Mesendoderm (in vitro differentiated cells): ENCODE measurements around the gene PYDC1.
"Not testable (repeated sequence)": the region's sequence is repeated elsewhere in the genome, so short reads cannot be mapped to it uniquely, and the experiment has no call there.

Source experiments
- DNase-seq: peaks from one replicate; pipeline ENCODE4 v3.0.0; 2013
- H2AK5ac ChIP-seq: 2 replicates; pipeline ENCODE4 v1.6.1; 2013; ENCODE audit warnings: low read length, inconsistent platforms
- H2BK120ac ChIP-seq: 2 replicates; pipeline ENCODE4 v1.6.1; 2013; ENCODE audit warnings: low read depth, mild to moderate bottlenecking, low read length, moderate library complexity, mixed read lengths
- H2BK15ac ChIP-seq: replicated peaks from 2 replicates; pipeline ENCODE4 v1.6.1; 2013; ENCODE audit warnings: low read depth, mild to moderate bottlenecking, moderate library complexity
- H2BK5ac ChIP-seq: 2 replicates; pipeline ENCODE4 v1.6.1; 2013; ENCODE audit warnings: low read length, inconsistent platforms
- H3K18ac ChIP-seq: 2 replicates; pipeline ENCODE4 v1.6.1; 2013; ENCODE audit warnings: mild to moderate bottlenecking, low read length, mixed read lengths
- H3K23ac ChIP-seq: one replicate; pipeline ENCODE4 v1.6.1; 2013; ENCODE audit warnings: low read length
- H3K27ac ChIP-seq: 2 replicates; pipeline ENCODE4 v1.5.1; 2013; ENCODE audit warnings: low read depth, mild to moderate bottlenecking, inconsistent platforms, low read length, moderate library complexity
- H3K27me3 ChIP-seq: 2 replicates; pipeline ENCODE4 v1.6.1; 2013; ENCODE audit warnings: low read length, control low read depth, mild to moderate bottlenecking, inconsistent platforms; ENCODE audit not compliant: insufficient read depth, poor library complexity
- H3K36me3 ChIP-seq: 2 replicates; pipeline ENCODE4 v1.6.1; 2013; ENCODE audit warnings: low read length, inconsistent platforms; ENCODE audit not compliant: control insufficient read depth, insufficient read depth
- H3K4ac ChIP-seq: one replicate; pipeline ENCODE4 v1.6.1; 2013; ENCODE audit warnings: low read depth, mild to moderate bottlenecking, low read length, moderate library complexity
- H3K4me1 ChIP-seq: 2 replicates; pipeline ENCODE4 v1.6.1; 2013; ENCODE audit warnings: low read depth, low read length, inconsistent platforms; ENCODE audit not compliant: control insufficient read depth
- H3K4me2 ChIP-seq: 2 replicates; pipeline ENCODE4 v1.6.1; 2013; ENCODE audit warnings: low read length
- H3K4me3 ChIP-seq: 2 replicates; pipeline ENCODE4 v1.5.1; 2013; ENCODE audit warnings: mild to moderate bottlenecking, low read length
- H3K56ac ChIP-seq: one replicate; pipeline ENCODE4 v1.6.1; 2013; ENCODE audit warnings: low read length
- H3K79me1 ChIP-seq: 2 replicates; pipeline ENCODE4 v1.6.1; 2013; ENCODE audit warnings: low read length, inconsistent platforms
- H3K79me2 ChIP-seq: 2 replicates; pipeline ENCODE4 v1.6.1; 2013; ENCODE audit warnings: mild to moderate bottlenecking, low read length; ENCODE audit not compliant: control insufficient read depth, insufficient read depth
- H3K9ac ChIP-seq: 2 replicates; pipeline ENCODE4 v1.6.1; 2013; ENCODE audit warnings: low read length, inconsistent platforms
- H4K5ac ChIP-seq: one replicate; pipeline ENCODE4 v1.6.1; 2013; ENCODE audit warnings: low read length
- H4K8ac ChIP-seq: one replicate; pipeline ENCODE4 v1.6.1; 2013; ENCODE audit warnings: low read depth, mild to moderate bottlenecking, control low read depth, low read length, moderate library complexity
- WGBS: extraction: QIAGEN DNeasy Blood & Tissue Kit; methylation state at CpG from one replicate; pipeline ENCODE4 v1.1.7; 2013; ENCODE audit warnings: low lambda C conversion rate, missing lambda C conversion rate; ENCODE audit not compliant: insufficient coverage; ENCODE audit errors: extremely low coverage; 5-methylcytosine and 5-hydroxymethylcytosine counted together

PYDC1 gene

GRCh38 chr16:31181102-31181830 is 35.7 kb downstream of the PYDC1 start:
- Histone ChIP-seq H2BK15ac (no peak overlapping the region), H2BK120ac (no peak overlapping the region), H3K9ac (peak overlapping the region; percentile 99), H3K18ac (peak overlapping the region; percentile 45), H3K79me1 (peaks cover 13% of the 10 kb centered on the region), H2BK5ac (no peak overlapping the region), H2AK5ac (peak overlapping the region; percentile 44), H3K23ac (peak overlapping the region; percentile 50), H3K36me3 (peaks cover 21% of the 10 kb centered on the region), H4K8ac (no peak overlapping the region), H3K79me2 (peaks cover 61% of the 10 kb centered on the region), H3K4me3 (peak overlapping the region; percentile 99), H3K56ac (peak overlapping the region; percentile 97), H3K27ac (no peak overlapping the region), H3K4ac (peak overlapping the region; percentile 56), H3K27me3 (no peaks in the 10 kb centered on the region), H4K5ac (no peak overlapping the region), H3K4me1 (peaks cover 4% of the 10 kb centered on the region), H3K4me2 (peak overlapping the region; percentile 35)
- WGBS, result no CpG with 5 or more reads among the region's 31 CpGs
- DNase-seq, result peak; percentile 41

DNA sequence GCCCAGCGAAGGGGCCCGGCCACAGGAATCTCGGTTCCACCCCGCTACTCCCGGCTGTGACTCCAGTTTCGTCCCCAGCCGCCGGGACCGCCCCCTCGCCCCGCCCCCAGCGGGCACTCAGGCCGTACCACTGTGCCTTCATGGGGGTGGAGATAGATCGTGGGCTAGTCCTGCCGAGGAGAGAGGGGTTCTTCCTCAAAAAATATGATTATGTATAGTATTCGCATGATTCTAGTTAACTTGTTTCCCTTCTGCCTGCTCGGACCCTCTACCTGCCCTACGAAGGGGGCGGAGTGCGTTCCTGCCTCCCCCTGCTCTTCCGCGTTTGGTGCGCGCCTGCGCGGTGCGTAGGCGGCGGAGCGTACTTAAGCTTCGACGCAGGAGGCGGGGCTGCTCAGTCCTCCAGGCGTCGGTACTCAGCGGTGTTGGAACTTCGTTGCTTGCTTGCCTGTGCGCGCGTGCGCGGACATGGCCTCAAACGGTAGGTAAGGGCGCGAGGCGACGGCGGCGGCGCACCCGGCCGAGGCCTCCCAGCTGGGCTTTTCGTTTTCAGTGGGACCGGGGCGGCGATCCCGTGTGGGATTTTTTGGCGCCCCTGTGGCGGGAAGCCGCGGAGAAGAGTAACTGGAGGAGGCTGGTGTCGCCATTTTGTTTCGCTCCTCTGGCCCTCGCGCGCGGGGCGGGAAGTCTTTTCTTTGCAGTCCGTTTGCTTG is 37.0 kb downstream of the PYDC1 start, which contains the start of gene FUS:
TSS of gene FUS (plus strand) at position 393 of the 713 bp plus-strand sequence. CDS start at position 469, 76 bp downstream.
- H3K27ac ChIP-seq, result peak within 1 kb of the TSS; percentile 77
- H3K36me3 ChIP-seq, result peaks cover 11% of the 10 kb centered on the region
- H3K79me1 ChIP-seq, result peaks cover 6% of the 10 kb centered on the region
- no CpG with 5 or more reads among the region's 69 CpGs for WGBS
- H3K4me1 ChIP-seq, result peaks cover 4% of the 10 kb centered on the region
- H3K23ac ChIP-seq, result peak within 1 kb of the TSS; percentile 80
- H2BK120ac ChIP-seq, result no peak within 1 kb of the TSS
- H2AK5ac ChIP-seq, result no peak within 1 kb of the TSS
- no peaks in the 10 kb centered on the region for H3K27me3 ChIP-seq
- H3K18ac ChIP-seq, result peak within 1 kb of the TSS; percentile 88
- H4K8ac ChIP-seq, result no peak within 1 kb of the TSS
- peak within 1 kb of the TSS; percentile 48 for H3K4me2 ChIP-seq
- H3K79me2 ChIP-seq, result peaks cover 48% of the 10 kb centered on the region
- H3K9ac ChIP-seq, result peak within 1 kb of the TSS; percentile 99
- DNase-seq, result peak; percentile 90
- peak within 1 kb of the TSS; percentile 92 for H2BK5ac ChIP-seq
- H3K56ac ChIP-seq, result peak within 1 kb of the TSS; percentile 99
- peak within 1 kb of the TSS; percentile 95 for H3K4ac ChIP-seq
- no peak within 1 kb of the TSS for H2BK15ac ChIP-seq
- H4K5ac ChIP-seq, result peak within 1 kb of the TSS; percentile 97
- peak within 1 kb of the TSS; percentile 99 for H3K4me3 ChIP-seq

- Histone ChIP-seq H3K9ac (peak overlapping the region; percentile 98), H3K27me3 (no peaks in the 10 kb centered on the region), H2BK120ac (no peak overlapping the region), H3K79me1 (peaks cover 6% of the 10 kb centered on the region), H3K36me3 (peaks cover 10% of the 10 kb centered on the region), H2BK5ac (peak overlapping the region; percentile 92), H3K4me3 (peak overlapping the region; percentile 91), H3K79me2 (peaks cover 43% of the 10 kb centered on the region), H2AK5ac (no peak overlapping the region), H3K4ac (peak overlapping the region; percentile 75), H4K8ac (no peak overlapping the region), H3K4me1 (peaks cover 4% of the 10 kb centered on the region), H2BK15ac (no peak overlapping the region), H3K27ac (peak overlapping the region; percentile 69), H3K56ac (peak overlapping the region; percentile 99), H3K4me2 (peak overlapping the region; percentile 22), H3K23ac (no peak overlapping the region), H3K18ac (peak overlapping the region; percentile 78), H4K5ac (no peak overlapping the region)
- DNase-seq, result no peak
- no CpG with 5 or more reads among the region's 27 CpGs for WGBS
Observed at GRCh38 chr16:31179219-31179746, 37.7 kb downstream of the PYDC1 start.

DNA sequence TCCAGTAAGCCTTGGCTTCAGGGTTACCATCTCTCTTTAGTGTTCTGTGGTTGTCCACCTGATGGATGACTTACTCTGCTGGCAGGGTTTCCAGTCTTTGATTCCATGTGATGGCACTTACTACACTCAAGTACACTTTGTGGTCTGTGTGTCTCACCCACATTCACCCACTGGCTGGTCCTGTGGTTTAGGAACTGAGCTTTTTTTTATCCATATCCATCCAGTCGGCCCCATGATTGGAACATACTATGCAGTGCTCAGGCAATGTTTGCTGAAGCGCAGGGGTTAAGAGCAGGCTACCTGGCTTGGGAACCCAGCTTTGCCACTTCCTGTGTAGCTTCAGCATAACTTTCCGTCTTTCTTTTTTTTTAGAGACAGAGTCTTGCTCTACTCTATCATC is 39.8 kb downstream of the PYDC1 start:
- WGBS, result no CpG with 5 or more reads among the region's 3 CpGs
- Histone ChIP-seq H3K9ac (no peak overlapping the region), H3K4me2 (no peak overlapping the region), H3K4me1 (no peaks in the 10 kb centered on the region), H3K4me3 (no peak overlapping the region), H4K5ac (no peak overlapping the region), H2AK5ac (no peak overlapping the region), H3K36me3 (no peaks in the 10 kb centered on the region), H3K27me3 (no peaks in the 10 kb centered on the region), H3K79me2 (peaks cover 22% of the 10 kb centered on the region), H3K56ac (no peak overlapping the region), H2BK5ac (no peak overlapping the region), H2BK120ac (no peak overlapping the region), H4K8ac (no peak overlapping the region), H3K79me1 (no peaks in the 10 kb centered on the region), H3K18ac (no peak overlapping the region), H3K23ac (no peak overlapping the region), H3K4ac (no peak overlapping the region), H3K27ac (no peak overlapping the region), H2BK15ac (no peak overlapping the region)
- no peak for DNase-seq

- no CpG with 5 or more reads among the region's 2 CpGs for WGBS
- H3K27ac ChIP-seq, H3K56ac ChIP-seq, H3K23ac ChIP-seq, H3K4ac ChIP-seq, H3K4me2 ChIP-seq, H3K4me1 ChIP-seq, H4K8ac ChIP-seq, H2BK15ac ChIP-seq, H3K79me2 ChIP-seq, DNase-seq, H3K18ac ChIP-seq, H3K27me3 ChIP-seq, H3K36me3 ChIP-seq, H3K79me1 ChIP-seq, H3K4me3 ChIP-seq, H2BK5ac ChIP-seq, H3K9ac ChIP-seq, H2AK5ac ChIP-seq, H4K5ac ChIP-seq, H2BK120ac ChIP-seq: not testable (repeated sequence)
Observed at GRCh38 chr16:31170048-31170447, 46.9 kb downstream of the PYDC1 start.
